Measurements from ENCODE around the gene ADAMTS16.

ADAMTS16 gene

GRCh38 chr5:5289537-5289936, 149.4 kb downstream of the ADAMTS16 start:
- no peak for DNase-seq

DNA sequence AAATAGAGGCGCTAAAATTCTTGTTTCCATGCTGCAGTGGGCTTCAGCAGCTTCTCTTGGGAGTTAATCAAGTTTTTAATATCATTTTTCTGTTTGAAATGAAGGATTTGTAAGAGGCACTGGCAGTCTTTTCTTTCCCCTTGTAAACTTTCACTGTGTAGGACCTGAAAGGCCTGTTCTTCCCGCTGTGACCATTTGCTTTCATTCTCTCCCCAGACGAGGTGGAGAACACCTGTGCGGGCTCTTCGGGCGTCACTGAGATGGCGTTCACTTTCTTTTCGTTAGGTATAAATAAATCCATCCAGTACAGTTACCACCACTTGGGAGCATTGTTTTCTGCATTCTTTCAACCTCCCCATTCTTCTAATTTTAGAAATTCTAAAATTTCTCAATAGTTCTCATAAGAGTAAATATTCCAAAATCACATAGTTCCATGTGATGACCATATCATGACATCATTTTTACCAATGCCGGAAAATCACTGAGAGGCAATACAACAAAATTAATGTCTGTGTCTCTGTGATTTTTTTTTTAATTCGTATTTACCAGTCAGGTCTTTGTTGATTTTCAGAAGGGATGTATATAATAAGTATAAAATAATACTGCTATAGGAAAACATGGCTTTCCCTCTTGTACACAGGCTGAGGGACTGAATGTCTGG, 150.7 kb downstream of the ADAMTS16 start:
- DNase-seq: no peak

DNA sequence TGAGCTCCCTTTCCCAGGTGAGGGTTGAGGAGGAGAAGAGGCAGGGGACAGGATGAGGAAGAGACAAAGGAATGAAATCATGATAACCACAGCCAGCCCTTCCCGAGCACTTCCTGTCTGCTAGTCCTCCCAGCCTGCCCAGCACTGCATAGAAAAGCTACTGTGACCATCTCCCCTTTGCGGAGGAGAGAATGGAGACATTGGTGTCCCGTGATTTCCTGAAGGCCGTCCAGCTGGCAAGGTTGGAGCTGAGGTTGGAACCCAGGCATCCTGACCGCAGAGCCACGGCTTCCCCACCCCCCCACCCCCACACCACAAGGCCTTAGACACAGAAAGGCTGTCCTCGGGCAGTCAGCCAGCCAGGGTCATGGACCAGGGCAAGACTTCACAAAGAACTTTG, 151.2 kb downstream of the ADAMTS16 start:
- no peak for DNase-seq

GRCh38 chr5:5293029-5293428, 152.9 kb downstream of the ADAMTS16 start:
- no peak for DNase-seq

- DNase-seq: no peak
These were observed 154.3 kb downstream of the ADAMTS16 start for GRCh38 chr5:5294429-5294828.

DNA sequence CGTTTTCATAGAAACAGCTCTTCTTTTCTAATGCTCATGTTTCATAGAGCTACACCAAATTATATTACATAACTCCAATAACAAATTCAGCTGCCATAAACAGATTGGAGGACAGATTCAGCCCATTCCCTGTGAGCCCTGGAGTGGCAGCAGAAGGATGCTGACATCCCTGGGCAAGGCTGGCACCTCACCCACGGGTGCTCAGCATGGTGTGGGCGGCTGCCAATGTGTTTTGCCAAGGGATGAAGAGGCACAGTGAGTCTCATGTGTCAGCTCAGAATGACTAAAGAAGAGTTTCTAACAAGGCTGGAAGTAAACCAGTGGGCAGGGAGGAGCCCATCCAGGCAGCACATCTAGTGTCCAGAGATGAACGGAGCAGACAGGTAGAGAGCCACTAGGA, 155.2 kb downstream of the ADAMTS16 start:
- no peak for DNase-seq

- no peak for DNase-seq
These were observed 155.9 kb downstream of the ADAMTS16 start for GRCh38 chr5:5296051-5296450.

DNA sequence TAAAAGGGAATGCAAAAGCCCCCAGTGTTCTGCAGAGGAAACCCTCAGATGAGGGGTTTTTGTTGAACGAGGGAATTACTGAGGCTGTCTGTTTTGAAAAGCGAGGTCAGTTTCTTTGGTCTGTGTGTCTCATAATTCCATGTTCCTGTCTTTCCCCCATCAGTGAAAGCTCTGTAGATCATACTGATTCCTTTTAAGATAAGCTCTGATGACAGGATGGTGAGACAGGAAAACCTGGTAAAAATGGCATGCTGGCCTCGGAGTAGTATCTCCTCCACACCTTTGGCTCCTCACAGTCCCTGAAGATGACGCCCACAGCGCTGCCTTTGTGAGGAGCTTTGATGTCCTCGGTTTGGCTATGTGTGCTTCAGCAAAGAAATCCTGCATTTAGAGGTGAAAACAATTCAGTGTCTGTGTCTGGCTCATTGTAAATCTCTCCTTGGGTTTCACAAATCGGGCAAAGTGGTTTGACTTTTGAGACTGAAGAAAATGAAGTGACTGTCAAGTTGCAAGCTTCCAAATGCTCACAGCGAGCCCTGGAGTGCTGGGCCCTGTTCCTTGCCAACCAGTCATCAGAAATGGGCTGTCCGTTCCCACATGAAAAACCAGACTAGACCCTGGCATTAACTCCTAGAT, 157.4 kb downstream of the ADAMTS16 start:
- no peak for DNase-seq

- DNase-seq: no peak
These were observed 158.0 kb downstream of the ADAMTS16 start for GRCh38 chr5:5298068-5298633.

- no peak for DNase-seq
These were observed 158.9 kb downstream of the ADAMTS16 start for GRCh38 chr5:5298841-5299541.

DNA sequence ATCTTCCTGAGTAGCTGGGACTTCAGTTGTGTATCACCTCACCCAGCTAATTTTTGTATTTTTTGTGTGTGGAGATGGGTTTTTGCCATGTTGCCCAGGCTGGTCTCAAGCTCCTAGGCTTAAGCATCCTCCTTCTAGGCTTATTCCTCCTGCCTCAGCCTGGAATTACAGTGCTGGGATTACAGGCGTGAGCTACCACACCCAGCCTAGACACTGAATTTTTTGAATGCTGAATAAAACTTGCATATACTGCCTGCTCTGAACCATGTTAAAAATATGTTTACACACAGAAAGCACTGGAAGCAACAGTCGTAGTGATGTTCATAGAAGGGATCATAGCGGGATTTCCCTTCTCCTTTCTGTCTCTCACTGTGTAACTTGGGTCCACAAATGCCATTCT, 161.0 kb downstream of the ADAMTS16 start:
- no peak for DNase-seq

GRCh38 chr5:5302201-5302600, 162.1 kb downstream of the ADAMTS16 start:
- DNase-seq: no peak

GRCh38 chr5:5303242-5303641, 163.1 kb downstream of the ADAMTS16 start:
- DNase-seq: no peak

- DNase-seq: no peak
These were observed 164.4 kb downstream of the ADAMTS16 start for GRCh38 chr5:5304361-5305020.

DNA sequence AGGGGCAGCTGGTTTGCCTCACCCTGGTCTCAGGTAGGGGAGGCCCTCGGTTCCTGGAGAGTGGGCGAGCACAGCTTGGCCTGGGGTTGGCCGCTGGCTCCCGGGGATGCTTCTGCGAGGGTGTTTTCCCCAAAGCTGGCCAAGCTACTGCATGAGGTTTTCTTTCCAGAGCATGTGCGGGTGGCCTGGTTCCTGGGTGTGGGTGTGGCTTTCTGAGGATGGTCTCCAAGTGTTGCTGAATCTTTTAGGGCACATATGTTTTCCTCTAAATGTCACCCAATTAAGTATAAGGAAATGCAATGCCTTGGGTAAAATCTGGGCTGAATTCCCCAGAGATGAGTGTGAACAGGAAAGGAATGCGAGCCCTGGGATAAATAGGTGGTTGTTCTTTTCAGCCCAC, 166.6 kb downstream of the ADAMTS16 start:
- DNase-seq: no peak

DNA sequence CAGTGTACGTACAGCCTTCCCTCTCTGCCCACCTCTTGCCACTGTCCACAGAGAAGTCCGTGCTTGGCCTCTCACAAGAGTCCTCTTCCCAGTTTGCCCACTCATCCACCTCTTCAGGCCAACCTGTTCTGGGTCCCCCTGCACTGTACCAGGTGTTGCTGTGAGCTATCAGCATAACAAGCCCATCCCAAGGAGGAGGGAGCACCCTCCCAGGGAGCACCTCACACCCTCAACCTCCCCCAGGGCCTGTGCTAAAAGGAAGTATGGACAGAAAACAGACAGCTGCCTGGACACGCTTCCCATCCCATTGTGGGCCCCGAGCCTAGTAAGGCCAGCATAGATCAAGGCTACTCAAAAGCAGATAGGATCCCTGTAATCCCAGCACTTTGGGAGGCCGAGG, 168.2 kb downstream of the ADAMTS16 start:
- DNase-seq: no peak

DNA sequence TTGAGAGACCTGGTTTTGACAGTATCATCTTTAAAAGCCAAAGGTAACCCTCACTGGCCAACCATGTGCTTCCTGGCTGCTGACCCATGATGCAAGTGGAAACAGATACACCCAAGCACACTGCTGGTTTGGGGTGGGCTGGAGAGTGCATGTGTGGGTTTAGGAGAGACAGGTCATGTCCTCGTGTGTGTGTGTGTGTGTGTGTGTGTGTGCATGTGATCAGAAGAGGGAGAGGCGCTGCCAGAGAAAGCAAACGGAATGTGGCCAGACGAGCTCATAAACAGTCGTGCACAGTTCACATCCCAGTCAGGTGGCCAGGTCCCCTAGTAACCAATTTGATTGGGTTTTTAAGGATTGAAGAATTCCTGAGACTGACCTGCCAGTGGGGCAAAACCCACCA, 169.5 kb downstream of the ADAMTS16 start:
- DNase-seq: no peak

DNA sequence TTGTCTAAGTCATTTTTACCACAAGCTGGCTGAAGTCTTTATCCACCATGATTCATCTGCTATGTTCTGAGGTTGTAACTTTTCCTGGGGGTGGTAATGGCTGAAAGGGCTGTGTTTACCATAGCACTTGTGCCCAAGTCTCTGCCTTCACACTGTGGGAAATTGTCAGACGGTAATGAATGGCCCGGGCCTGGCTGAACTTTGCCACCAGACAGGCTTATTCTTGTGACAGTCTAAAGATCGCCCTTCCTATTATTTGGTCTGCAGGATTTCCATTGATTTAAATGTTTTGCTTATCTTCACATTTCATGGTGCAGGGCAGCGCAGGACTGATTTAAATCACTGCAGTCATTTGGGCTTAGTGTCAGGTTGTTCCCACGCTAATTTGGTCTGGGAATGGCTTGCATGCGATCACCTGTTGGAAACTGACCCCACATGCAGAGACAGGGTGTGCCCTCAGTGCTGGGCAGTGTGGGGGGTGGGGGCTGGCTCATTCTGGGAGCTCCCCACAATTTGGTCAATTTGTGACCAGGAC, 173.0 kb downstream of the ADAMTS16 start:
- DNase-seq: no peak

DNA sequence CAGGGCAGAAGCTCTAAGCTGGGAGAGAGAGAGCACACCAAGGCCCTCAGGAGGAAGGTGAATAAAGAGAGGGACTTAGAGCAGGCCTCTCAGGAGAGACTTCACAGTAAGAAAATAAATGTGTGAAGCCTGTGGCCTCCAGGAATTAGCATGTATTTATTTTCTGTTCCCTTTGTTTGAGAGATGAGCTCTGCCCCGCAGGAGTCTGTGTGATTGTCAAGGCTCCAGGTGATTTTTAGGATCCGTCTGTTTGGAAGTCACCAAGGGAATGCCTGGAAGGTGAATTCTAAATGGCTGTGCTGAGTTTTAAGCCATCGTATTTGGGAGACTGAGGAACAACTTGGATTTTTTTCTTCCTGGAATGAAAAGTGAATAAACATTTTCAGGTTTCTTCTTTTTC, 174.0 kb downstream of the ADAMTS16 start:
- DNase-seq: no peak

GRCh38 chr5:5314626-5315025, 174.5 kb downstream of the ADAMTS16 start:
- DNase-seq: no peak

DNA sequence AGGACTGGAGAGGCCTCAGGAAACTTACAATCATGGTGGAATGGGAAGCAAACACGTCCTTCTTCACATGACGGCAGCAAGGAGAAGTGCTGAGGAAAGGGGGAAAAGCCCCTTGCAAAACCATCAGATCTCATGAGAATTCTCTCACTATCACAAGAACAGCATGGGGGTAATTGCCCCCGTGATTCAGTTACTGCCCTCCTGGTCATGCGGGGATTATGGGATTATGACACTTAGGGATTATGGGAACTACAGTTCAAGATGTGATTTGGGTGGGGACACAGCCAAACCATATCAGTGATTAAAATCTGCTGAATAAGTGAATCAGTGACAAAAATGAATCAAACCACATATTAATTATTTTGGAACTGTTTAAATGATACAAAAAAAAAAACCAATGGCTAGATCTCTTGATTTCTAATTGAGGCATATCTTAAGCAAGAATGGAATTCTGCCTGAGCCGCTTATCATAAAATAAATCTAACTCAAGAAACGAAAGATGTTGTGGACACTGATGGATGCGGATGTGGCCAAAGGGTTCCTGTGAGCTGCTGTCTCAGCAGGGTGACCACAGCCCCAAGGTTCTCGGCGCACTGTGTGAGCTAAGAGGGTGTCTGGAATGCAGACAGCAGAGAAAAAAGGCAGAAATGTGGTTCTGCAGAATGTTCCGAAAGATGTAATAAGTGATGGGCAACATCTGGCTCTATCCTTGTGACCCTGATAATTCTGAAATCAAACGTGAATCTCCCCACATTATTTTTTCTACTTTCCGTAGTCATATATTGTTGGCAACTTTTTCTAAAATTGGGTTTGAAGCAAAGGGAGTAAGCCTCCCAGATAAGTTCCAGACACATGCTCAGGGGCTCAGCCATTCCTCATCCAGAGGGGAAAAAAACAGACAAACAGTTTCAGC, 175.2 kb downstream of the ADAMTS16 start:
- no peak for DNase-seq

DNA sequence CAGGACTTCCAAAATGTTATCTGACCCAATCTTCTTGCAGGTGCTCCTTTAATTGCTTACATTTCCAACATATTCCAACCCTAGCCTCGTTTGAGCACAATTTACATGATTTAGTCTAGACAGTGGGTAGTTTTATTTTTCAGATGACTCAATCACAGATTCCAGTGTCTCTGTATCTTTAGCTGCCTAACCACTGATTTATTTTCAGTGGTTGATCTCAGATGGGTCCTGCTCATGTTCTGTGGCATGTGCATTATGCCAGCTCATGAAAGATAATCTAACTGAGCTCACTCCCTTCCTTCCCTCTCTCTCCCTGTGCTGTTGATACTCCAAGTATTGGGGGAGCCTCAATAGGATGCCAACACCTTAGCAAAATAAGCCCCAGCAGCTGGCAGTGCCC, 176.2 kb downstream of the ADAMTS16 start:
- no peak for DNase-seq
